Hair follicle dermal papilla cell (primary cell): ENCODE data around the gene GOPC. TPM values are rescaled to one million over a fixed set of nuclear protein-coding genes. Genes with fewer than 3 reads are reported as not detected.

ENCODE experiments used
- total RNA-seq: library from RNA; depleted of rRNA; stranded (reverse); fragments of >200 nt; gene quantifications from 2 replicates; pipeline ENCODE4 v1.2.3, GENCODE V29; 2012

The GOPC gene
- 52.9 and 53.3 TPM in 2 replicates for total RNA-seq

GRCh38 chr6:117602151-117602898, at the start of gene GOPC:
TSS of gene GOPC (minus strand) at chr6:117602511. CDS start at chr6:117602288, 223 bp downstream.

Other genes with a start within 250 kb of the GOPC start
- gene ROS1, start 176.6 kb downstream of the GOPC start, total RNA-seq: under 0.01 and 0.12 TPM in 2 replicates
- 17.9 and 18.0 TPM in 2 replicates for gene DCBLD1, start 119.8 kb downstream of the GOPC start, total RNA-seq
- gene NUS1, start 73.0 kb upstream of the GOPC start, total RNA-seq: 19.2 and 20.8 TPM in 2 replicates